ENCODE measurements around the gene PIGU.
A peak's percentile ranks its signal among the peaks of the same experiment; 100 is the strongest.

The PIGU gene

DNA sequence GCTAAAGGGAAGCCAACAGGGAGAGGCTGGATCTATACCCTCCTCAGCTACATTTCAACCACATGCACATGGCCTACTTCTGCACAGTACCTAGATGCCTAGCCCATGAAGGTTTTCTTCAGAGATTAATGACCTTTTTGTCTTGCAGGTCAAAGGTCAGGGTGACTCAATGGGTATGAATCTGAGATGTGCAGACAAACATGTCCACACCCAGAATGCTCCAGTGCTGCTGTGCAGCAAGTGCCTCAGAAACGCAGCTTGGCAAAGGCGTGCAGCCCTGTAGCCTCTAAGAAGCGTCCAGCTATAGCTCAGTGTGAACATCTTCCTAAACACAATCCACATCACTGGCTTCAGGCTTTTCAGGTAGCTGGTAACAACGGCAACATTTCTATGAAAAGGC, 94.0 kb downstream of the PIGU start:
- TF ChIP-seq, protein P1, sequence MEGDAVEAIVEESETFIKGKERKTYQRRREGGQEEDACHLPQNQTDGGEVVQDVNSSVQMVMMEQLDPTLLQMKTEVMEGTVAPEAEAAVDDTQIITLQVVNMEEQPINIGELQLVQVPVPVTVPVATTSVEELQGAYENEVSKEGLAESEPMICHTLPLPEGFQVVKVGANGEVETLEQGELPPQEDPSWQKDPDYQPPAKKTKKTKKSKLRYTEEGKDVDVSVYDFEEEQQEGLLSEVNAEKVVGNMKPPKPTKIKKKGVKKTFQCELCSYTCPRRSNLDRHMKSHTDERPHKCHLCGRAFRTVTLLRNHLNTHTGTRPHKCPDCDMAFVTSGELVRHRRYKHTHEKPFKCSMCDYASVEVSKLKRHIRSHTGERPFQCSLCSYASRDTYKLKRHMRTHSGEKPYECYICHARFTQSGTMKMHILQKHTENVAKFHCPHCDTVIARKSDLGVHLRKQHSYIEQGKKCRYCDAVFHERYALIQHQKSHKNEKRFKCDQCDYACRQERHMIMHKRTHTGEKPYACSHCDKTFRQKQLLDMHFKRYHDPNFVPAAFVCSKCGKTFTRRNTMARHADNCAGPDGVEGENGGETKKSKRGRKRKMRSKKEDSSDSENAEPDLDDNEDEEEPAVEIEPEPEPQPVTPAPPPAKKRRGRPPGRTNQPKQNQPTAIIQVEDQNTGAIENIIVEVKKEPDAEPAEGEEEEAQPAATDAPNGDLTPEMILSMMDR (conservative IDR thresholded peaks at IDR 0.05; ENCODE audit: low read depth), result no peak
- H3K27ac ChIP-seq, result peak overlapping the region; percentile 12
- no peak for DNase-seq (ENCODE audit: low spot score)
- ChIA-PET CTCF (interaction anchor here (0.5 to 2.1 kb wide), 4 partner anchors 15 to 126 kb away, joined by 4 to 13 read pairs (median 4); no protein-coding TSS in a partner anchor), POLR2A (ENCODE audit: low non-redundant PET) (interaction anchor here (0.6 to 0.8 kb wide), 3 partner anchors 104 to 280 kb away, joined by 3 to 7 read pairs (median 3); partner anchors contain the start of genes AHCY and ITCH)

DNA sequence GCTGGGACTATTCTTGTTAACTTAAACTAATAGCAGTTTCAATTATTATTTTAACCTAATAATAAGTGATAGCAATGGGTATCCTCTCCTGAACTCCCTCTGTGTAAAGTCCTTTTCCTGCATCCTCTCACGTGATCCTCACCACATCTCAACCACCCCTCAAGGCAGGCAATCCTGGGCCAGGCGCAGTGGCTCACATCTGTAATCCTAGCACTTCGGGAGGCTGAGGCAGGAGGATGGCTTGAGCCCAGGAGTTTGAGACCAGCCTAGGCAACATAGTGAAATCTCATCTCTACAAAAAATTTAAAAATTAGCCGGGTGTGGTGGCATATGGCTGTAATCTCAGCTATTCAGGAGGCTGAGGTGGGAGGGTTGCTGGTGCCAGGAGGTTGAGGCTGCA, 94.7 kb downstream of the PIGU start:
- ChIA-PET CTCF (interaction anchor here (0.5 to 2.1 kb wide), 4 partner anchors 16 to 177 kb away, joined by 4 to 13 read pairs (median 4); no protein-coding TSS in a partner anchor), POLR2A (ENCODE audit: low non-redundant PET) (interaction anchor here (0.6 kb wide), 1 partner anchor 219 kb away, joined by 7 read pairs; the partner anchor contains the start of gene ITCH)
- no peak overlapping the region; the same call in 1 of the 2 replicates for H3K27ac ChIP-seq
- DNase-seq (ENCODE audit: low spot score), result no peak
- TF ChIP-seq, protein P1 (conservative IDR thresholded peaks at IDR 0.05; ENCODE audit: low read depth), result no peak

DNA sequence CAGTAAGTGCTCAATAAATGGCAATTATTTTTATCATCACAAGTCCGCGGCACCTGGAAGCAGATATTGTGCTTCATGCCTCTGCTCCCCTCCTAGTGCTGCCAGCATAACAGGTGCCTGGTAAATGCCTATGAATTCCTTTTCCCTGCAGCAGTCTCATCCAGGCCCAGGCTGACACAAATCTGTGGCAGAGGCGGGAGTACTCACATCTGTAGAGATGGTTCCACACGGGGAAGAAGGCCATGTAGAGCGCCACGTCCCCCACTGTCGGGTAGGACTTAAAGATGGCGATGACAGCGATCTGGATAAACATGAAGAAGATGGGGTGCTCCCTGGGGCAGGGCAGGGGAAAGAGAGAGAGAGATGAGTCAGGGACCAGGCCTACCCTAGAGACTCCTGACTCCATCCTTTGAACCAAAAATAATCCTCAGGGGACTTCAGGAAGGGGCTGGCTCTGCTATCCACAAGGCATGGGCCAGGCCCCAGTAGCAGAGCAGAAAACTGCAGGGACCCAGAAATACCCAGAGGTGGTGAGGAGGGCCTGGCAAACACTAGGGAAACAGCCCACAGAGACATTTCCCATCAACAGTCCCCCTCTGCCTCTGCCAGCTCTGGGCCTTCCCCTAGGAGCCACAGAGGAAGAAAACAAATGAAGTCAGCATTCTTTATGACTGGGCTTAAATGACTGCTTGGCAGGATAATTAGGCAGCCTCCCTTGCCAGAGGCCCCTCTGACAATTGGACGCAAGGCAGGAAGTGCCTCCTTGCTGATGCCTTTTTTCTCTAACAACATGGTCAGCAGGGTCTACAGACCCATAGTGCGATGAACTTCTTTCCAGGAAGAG, 95.3 kb downstream of the PIGU start:
- CTCF ChIA-PET, result interaction anchor here (0.6 kb wide), 2 partner anchors 39 to 178 kb away, joined by 4 to 7 read pairs; no protein-coding TSS in a partner anchor
- POLR2A ChIA-PET (ENCODE audit: low non-redundant PET), result no interaction called here

DNA sequence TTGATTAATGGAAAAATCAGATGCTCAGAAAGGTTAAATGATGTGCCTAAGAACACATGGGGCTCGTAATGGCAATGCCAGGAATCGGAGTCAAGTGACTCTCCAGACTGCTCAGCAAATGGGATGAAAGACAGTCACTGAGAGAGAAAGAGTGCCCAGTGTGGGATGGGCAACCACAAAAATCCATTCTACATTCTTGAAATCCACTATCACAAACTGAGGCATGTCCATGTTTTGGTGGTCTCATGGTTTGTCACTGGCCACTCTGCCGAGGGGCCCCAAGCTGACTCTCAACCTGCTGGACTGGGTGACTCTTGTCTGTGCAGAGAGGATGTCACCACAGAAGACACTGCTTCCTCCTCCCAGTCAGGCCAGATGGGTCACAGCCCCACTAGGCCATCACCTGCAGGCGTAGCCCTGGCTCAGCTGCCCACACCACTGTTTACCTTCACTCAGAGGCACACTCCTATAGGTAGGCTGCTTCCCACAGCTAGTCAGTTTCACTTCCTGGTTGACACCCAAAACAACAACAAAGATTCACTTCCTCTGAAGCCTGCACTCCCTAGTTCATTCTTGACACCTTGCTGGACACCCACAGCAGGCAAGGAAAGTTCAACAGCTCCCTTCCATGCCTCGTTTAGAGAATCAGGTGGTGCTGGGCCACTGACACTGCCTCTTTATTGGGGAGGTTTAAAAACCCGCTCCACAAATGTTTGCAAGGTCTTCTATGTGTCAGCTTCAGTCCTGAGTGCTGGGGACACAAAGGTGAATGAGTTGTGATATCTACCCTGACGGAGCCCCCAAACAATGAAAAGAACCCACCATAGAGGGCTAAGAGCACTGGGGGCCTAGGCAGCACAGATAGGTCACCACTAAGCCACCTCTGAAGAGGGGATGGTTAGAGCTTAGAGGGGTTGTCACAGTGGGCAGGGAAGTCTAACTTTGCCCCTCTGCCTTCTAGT, 96.6 kb downstream of the PIGU start:
- ChIA-PET CTCF (interaction anchor here (0.6 to 2.6 kb wide), 8 partner anchors 49 to 295 kb away, joined by 3 to 28 read pairs (median 3); no protein-coding TSS in a partner anchor), POLR2A (ENCODE audit: low non-redundant PET) (no interaction called here)
- TF ChIP-seq, protein P1 (conservative IDR thresholded peaks at IDR 0.05; ENCODE audit: low read depth), result no peak
- no peak for DNase-seq (ENCODE audit: low spot score)
- peak overlapping the region; percentile 32 for H3K27ac ChIP-seq

More for the DNA sequence above, 95.3 kb downstream of the PIGU start:
- TF ChIP-seq, protein P1 (conservative IDR thresholded peaks at IDR 0.05; ENCODE audit: low read depth), result no peak
- peak overlapping the region; percentile 4; the same call in 1 of the 2 replicates for H3K27ac ChIP-seq
- no peak for DNase-seq (ENCODE audit: low spot score)

DNA sequence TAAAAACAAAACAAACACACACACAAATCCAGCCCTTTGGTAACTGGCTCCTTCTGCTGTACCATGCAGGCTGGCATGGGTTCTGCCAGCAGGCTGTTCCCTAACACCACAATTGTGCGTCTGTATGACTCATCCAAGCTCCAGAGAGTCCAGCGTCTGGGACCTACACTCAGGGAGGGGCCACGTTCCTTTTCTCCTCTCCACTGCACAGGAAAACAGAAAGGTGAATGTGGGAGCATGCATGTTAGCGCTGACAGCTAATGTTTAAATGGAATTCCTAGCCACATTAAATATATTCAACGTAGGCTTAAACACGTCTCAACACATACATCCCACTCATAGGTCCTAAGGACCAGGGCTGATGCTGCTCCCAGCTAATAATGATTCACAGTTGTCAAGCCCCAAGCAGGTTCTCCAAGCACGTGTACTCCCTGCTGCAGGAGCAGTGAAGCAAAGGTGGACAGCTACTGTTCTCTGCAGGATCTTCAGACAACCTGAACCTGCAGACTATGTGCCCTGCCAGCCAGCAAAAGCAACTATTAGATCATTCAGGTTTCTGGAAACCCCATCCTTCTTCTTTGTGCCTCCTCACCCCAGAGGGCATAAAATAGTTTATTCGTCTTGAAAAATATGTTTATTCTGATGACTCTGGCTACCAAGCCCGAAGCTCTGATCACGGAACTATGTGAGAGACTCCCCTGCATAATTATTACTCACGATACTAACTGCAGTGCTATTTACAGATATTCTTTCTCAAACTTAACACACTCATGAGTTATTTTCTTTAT, 97.5 kb downstream of the PIGU start:
- peak; percentile 94 for DNase-seq (ENCODE audit: low spot score)
- TF ChIP-seq, protein P1 (conservative IDR thresholded peaks at IDR 0.05; ENCODE audit: low read depth), result peak; percentile 95
- POLR2A ChIA-PET (ENCODE audit: low non-redundant PET), result interaction anchor here (0.6 kb wide), 1 partner anchor 22 kb away, joined by 3 read pairs; no protein-coding TSS in a partner anchor
- CTCF ChIA-PET, result interaction anchor here (0.6 to 2.6 kb wide), 23 partner anchors 18 to 984 kb away, joined by 3 to 28 read pairs (median 4); no protein-coding TSS in a partner anchor
- H3K27ac ChIP-seq, result peak overlapping the region; percentile 66

Data from RWPE1 (cell line).